B cell (primary cell): ENCODE data around the gene DTNBP1. TPM values are rescaled to one million over a fixed set of nuclear protein-coding genes. Genes with fewer than 3 reads are reported as not detected.

Experiments
- ATAC-seq: fragments of 200-7000 bp; cut with Tn5 transposase; one replicate; pipeline ENCODE4 v1.10.0; 2021; ENCODE audit warnings: low read depth, mild to moderate bottlenecking, moderate number of reproducible peaks, moderate library complexity
- CTCF ChIA-PET: fragments of 350-600 bp; sonication (Branson Sonifier 250); formaldehyde crosslinking; loops from one replicate; lab custom pipeline; 2021; ENCODE audit warnings: antibody characterized with exemption, inconsistent platforms; lab: Charles Lee
- POLR2A ChIA-PET: fragments of 350-600 bp; sonication (Branson Sonifier 250); formaldehyde crosslinking; loops from one replicate; lab custom pipeline; 2021; ENCODE audit warnings: antibody characterized with exemption; lab: Charles Lee
- DNase-seq: peaks from one replicate; pipeline ENCODE4 v3.0.0; 2013
- H2AFZ ChIP-seq: 2 replicates; pipeline ENCODE4 v1.6.1; 2012; ENCODE audit warnings: mild to moderate bottlenecking, low read depth, low read length; ENCODE audit not compliant: insufficient read depth, poor library complexity, severe bottlenecking
- H3K27ac ChIP-seq, 2 donors: 1 replicate in 1 of 2; 2 replicates in 1 of 2; pipeline ENCODE4 v1.5.1; 2012 to 2013; ENCODE audit warnings: low read length in 2 of 2, mild to moderate bottlenecking in 2 of 2, moderate library complexity in 1 of 2
- H3K27me3 ChIP-seq, 4 experiments: fragments of 200-600 bp in 1 of 4; sonication (generic) in 1 of 4; replicated peaks in 1 of 4; 1 replicate in 2 of 4; 2 replicates in 2 of 4; pipeline versions ENCODE4 v1.6.1 to v1.7.0; 2013 to 2016; ENCODE audit warnings: low read length in 3 of 4, mild to moderate bottlenecking in 2 of 4, mixed read lengths in 1 of 4, moderate library complexity in 1 of 4; ENCODE audit not compliant: insufficient read depth in 4 of 4, control insufficient read depth in 3 of 4; ENCODE audit errors: control extremely low read depth in 1 of 4
- H3K36me3 ChIP-seq, 2 experiments: replicated peaks in 1 of 2; 1 replicate in 1 of 2; 2 replicates in 1 of 2; pipeline versions ENCODE4 v1.6.1 to v1.7.1; 2013; ENCODE audit warnings: low read length in 1 of 2; ENCODE audit not compliant: insufficient read depth in 2 of 2, control insufficient read depth in 1 of 2; ENCODE audit errors: control extremely low read depth in 1 of 2, extremely low read depth in 1 of 2
- H3K4me1 ChIP-seq, 2 donors: fragments of 200-600 bp in 1 of 2; sonication (generic) in 1 of 2; 1 replicate in 1 of 2; 2 replicates in 1 of 2; pipeline versions ENCODE4 v1.5.1 to v1.6.1; 2013 to 2017; ENCODE audit warnings: low read length in 2 of 2; ENCODE audit not compliant: control insufficient read depth in 2 of 2, insufficient read depth in 2 of 2
- H3K4me2 ChIP-seq: replicated peaks from 2 replicates; pipeline ENCODE3; 2012; ENCODE audit warnings: mild to moderate bottlenecking, low read depth, low read length; ENCODE audit not compliant: poor library complexity, severe bottlenecking
- H3K4me3 ChIP-seq, 5 experiments: fragments of 200-600 bp in 1 of 5; sonication (generic) in 1 of 5; 1 replicate in 3 of 5; 2 replicates in 2 of 5; pipeline versions ENCODE4 v1.5.1 to v1.7.0; 2011 to 2016; ENCODE audit warnings: low read length in 4 of 5, mild to moderate bottlenecking in 4 of 5, low read depth in 2 of 5, control low read depth in 1 of 5, moderate library complexity in 1 of 5; ENCODE audit not compliant: insufficient read depth in 1 of 5; ENCODE audit errors: control extremely low read depth in 1 of 5, extremely low read depth in 1 of 5
- H3K79me2 ChIP-seq: fragments of 200-600 bp; sonication (generic); one replicate; pipeline ENCODE4 v1.6.0; 2016; ENCODE audit warnings: low read length; ENCODE audit not compliant: control insufficient read depth, insufficient read depth
- H3K9ac ChIP-seq: fragments of 200-600 bp; sonication (generic); 2 replicates; pipeline ENCODE4 v1.6.1; 2017; ENCODE audit warnings: mild to moderate bottlenecking, low read length, moderate library complexity
- H3K9me3 ChIP-seq, 3 donors: one replicate each; pipeline versions ENCODE4 v1.6.1 to v1.7.1; 2013; ENCODE audit warnings: low read length in 2 of 3; ENCODE audit not compliant: control insufficient read depth in 2 of 3, insufficient read depth in 1 of 3; ENCODE audit errors: control extremely low read depth in 1 of 3
- H4K20me1 ChIP-seq: 2 replicates; pipeline ENCODE4 v1.6.0; 2012; ENCODE audit warnings: mild to moderate bottlenecking, low read length; ENCODE audit not compliant: insufficient read depth, control insufficient read depth, poor library complexity, severe bottlenecking
- H3K27ac Mint-ChIP-seq: one replicate; pipeline ENCODE4 v1.8.0; 2021; ENCODE audit warnings: mixed read lengths
- H3K27me3 Mint-ChIP-seq: one replicate; pipeline ENCODE4 v1.8.0; 2021; ENCODE audit warnings: mixed read lengths
- H3K4me1 Mint-ChIP-seq: one replicate; pipeline ENCODE4 v1.8.0; 2021; ENCODE audit warnings: mixed read lengths
- H3K4me3 Mint-ChIP-seq: one replicate; pipeline ENCODE4 v1.8.0; 2021; ENCODE audit warnings: mixed read lengths
- H3K9me3 Mint-ChIP-seq: one replicate; pipeline ENCODE4 v1.8.0; 2022; ENCODE audit warnings: mixed read lengths; ENCODE audit not compliant: insufficient read depth
- EZH2 ChIP-seq: IDR thresholded peaks from 2 replicates; pipeline ENCODE4 v1.6.1; 2012; ENCODE audit warnings: borderline replicate concordance, low read depth, mild to moderate bottlenecking, moderate library complexity, low read length; ENCODE audit not compliant: insufficient read depth, poor library complexity, severe bottlenecking
- WGBS: methylation state at CpG from one replicate; pipeline ENCODE4 v1.1.5; 2013; ENCODE audit warnings: missing lambda C conversion rate; ENCODE audit not compliant: insufficient coverage; 5-methylcytosine and 5-hydroxymethylcytosine counted together
- intact Hi-C: fragments of 100-400 bp; cut with micrococcal nuclease; formaldehyde crosslinking; loops from one replicate; pipeline ENCODE4 v1.10.0; 2022
- polyA plus RNA-seq: library from polyadenylated mRNA; depleted of rRNA; stranded (reverse); fragments of >200 nt; gene quantifications from 2 replicates; pipeline ENCODE4 v1.2.3, GENCODE V29; 2012
- total RNA-seq, 2 donors: library from RNA; stranded (reverse); fragments of 120-200 nt in 1 of 2; gene quantifications; 1 replicate in 1 of 2; 2 replicates in 1 of 2; pipeline versions ENCODE4 v1.2.3 to v1.2.4, GENCODE V29; 2013 to 2022
- TF ChIP-seq, protein P1 (sequence below): fragments of 200-600 bp; IDR thresholded peaks from one replicate; pipeline ENCODE4 v1.8.0; 2022; ENCODE audit warnings: antibody characterized with exemption, mild to moderate bottlenecking

The DTNBP1 gene
- total and polyA plus RNA-seq, 2 donors (not counting 1 experiment from before 2014, with no cell fraction given), result 31.4 to 73.0 TPM

DNA sequence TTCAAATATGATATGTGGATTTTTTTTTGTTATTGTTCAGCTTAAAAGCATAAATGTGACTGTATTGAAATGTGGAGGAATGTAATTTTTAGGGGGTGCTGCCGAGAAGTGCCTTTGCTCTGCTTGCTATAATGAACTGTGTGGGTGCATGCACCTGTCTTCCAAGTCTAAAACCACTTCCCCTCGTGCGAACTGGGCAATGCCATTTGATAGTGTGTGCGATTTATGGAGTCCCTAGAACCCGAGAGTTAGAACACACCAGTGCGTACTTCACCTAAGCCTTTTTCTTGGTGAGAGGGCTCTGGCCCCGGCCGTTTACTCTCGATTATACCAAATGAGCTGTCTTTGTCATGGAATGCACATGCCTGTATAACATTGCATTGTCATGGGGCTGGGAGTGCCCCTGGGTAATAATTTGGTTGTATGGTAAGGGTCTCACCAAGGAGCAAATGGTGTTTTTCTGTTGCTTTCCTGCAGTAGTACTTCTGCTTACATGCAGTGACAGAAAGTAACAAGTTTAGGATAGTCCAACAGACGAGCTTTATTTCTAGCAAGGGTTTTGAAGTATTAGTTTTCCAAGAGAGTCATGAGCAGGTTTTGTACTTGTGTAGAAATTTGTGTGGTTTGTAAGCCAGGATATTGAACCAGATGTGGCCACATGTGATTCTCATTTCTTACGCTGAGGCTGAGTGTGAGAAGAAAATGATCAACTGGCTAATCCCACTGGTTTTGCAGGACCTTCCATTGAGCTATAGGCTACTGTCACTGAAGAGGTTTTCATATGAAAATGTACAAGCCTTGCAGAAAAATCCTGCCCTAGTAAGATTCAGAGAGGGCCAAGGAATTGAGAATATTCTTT is 172.4 kb downstream of the DTNBP1 start:
- H3K4me1 ChIP-seq, result peaks cover 15 to 18% of the 10 kb centered on the region in 2 donors
- Mint-ChIP-seq H3K4me1 (peaks cover 33% of the 10 kb centered on the region), H3K9me3 (no peaks in the 10 kb centered on the region), H3K27ac (peak overlapping the region; percentile 16), H3K4me3 (no peak overlapping the region), H3K27me3 (no peaks in the 10 kb centered on the region)
- H3K79me2 ChIP-seq, result peaks cover 37% of the 10 kb centered on the region
- peaks cover 11 to 36% of the 10 kb centered on the region in 2 experiments for H3K36me3 ChIP-seq
- peaks cover 37% of the 10 kb centered on the region for H4K20me1 ChIP-seq
- ATAC-seq, result no peak
- H3K4me3 ChIP-seq, result no peak overlapping the region
- TF ChIP-seq, protein P1, sequence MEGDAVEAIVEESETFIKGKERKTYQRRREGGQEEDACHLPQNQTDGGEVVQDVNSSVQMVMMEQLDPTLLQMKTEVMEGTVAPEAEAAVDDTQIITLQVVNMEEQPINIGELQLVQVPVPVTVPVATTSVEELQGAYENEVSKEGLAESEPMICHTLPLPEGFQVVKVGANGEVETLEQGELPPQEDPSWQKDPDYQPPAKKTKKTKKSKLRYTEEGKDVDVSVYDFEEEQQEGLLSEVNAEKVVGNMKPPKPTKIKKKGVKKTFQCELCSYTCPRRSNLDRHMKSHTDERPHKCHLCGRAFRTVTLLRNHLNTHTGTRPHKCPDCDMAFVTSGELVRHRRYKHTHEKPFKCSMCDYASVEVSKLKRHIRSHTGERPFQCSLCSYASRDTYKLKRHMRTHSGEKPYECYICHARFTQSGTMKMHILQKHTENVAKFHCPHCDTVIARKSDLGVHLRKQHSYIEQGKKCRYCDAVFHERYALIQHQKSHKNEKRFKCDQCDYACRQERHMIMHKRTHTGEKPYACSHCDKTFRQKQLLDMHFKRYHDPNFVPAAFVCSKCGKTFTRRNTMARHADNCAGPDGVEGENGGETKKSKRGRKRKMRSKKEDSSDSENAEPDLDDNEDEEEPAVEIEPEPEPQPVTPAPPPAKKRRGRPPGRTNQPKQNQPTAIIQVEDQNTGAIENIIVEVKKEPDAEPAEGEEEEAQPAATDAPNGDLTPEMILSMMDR, result no peak
- TF ChIP-seq EZH2, result no peak
- no peak for DNase-seq
- no peak overlapping the region for H3K9ac ChIP-seq
- H3K27me3 ChIP-seq, result no peaks in the 10 kb centered on the region
- peak overlapping the region in 1 of 2 donors; percentile 47 for H3K27ac ChIP-seq
- POLR2A ChIA-PET, result no interaction called here
- H3K9me3 ChIP-seq, result no peaks in the 10 kb centered on the region
- intact Hi-C loops, result loop anchor here (1.0 kb wide), 3 partner anchors 133 to 1581 kb away; no protein-coding TSS in a partner anchor
- CTCF ChIA-PET, result interaction anchor here (0.6 to 3.5 kb wide), 12 partner anchors 15 to 1582 kb away, joined by 3 to 16 read pairs (median 3); no protein-coding TSS in a partner anchor
- peak overlapping the region; percentile 14 for H3K4me2 ChIP-seq
- H2AFZ ChIP-seq, result no peak overlapping the region
- 69% methylated on average over 7 of the region's 11 CpGs for WGBS
